Nucleus accumbens (tissue), 56 donors: ENCODE measurements around the gene FBLN2.
A peak's percentile ranks its signal among the peaks of the same experiment; 100 is the strongest.

Source experiments
- DNase-seq, 56 donors: peaks; one replicate each; lab custom pipeline; 2025; lab: John Stamatoyannopoulos, UW

Gene FBLN2

GRCh38 chr3:13529196-13530112, 19.5 kb upstream of the FBLN2 start:
- no peak for DNase-seq

- no peak for DNase-seq
These were observed 18.5 kb upstream of the FBLN2 start for GRCh38 chr3:13530241-13531009.

- DNase-seq = no peak
These were observed 16.8 kb upstream of the FBLN2 start for GRCh38 chr3:13532085-13532484.

- DNase-seq = no peak
These were observed 16.3 kb upstream of the FBLN2 start for GRCh38 chr3:13532631-13533030.

GRCh38 chr3:13533885-13534301, 15.0 kb upstream of the FBLN2 start:
- DNase-seq = no peak

- DNase-seq = no peak
These were observed 13.4 kb upstream of the FBLN2 start for GRCh38 chr3:13535526-13535875.

GRCh38 chr3:13535905-13536304, 13.0 kb upstream of the FBLN2 start:
- DNase-seq = peak in 25 of 56 donors; percentile 6 to 59 (median 22)

GRCh38 chr3:13536432-13536831, 12.5 kb upstream of the FBLN2 start:
- DNase-seq = no peak

- DNase-seq = no peak
These were observed 12.1 kb upstream of the FBLN2 start for GRCh38 chr3:13536832-13537231.

- DNase-seq = no peak
These were observed 11.5 kb upstream of the FBLN2 start for GRCh38 chr3:13537244-13537908.

GRCh38 chr3:13537909-13538296, 11.0 kb upstream of the FBLN2 start:
- no peak for DNase-seq

GRCh38 chr3:13538520-13539291, 10.2 kb upstream of the FBLN2 start:
- DNase-seq = no peak

GRCh38 chr3:13539292-13539638, 9.7 kb upstream of the FBLN2 start:
- no peak for DNase-seq

- no peak for DNase-seq
These were observed 9.3 kb upstream of the FBLN2 start for GRCh38 chr3:13539671-13540070.

GRCh38 chr3:13540297-13540995, 8.5 kb upstream of the FBLN2 start:
- no peak for DNase-seq

GRCh38 chr3:13541691-13542090, 7.2 kb upstream of the FBLN2 start:
- no peak for DNase-seq

- DNase-seq = no peak
These were observed 6.8 kb upstream of the FBLN2 start for GRCh38 chr3:13542142-13542541.

- DNase-seq = no peak
These were observed 5.7 kb upstream of the FBLN2 start for GRCh38 chr3:13543253-13543652.

GRCh38 chr3:13544293-13544831, 4.6 kb upstream of the FBLN2 start:
- DNase-seq = peak in 1 of 56 donors; percentile 9
